HG03039 (cell line): ENCODE data around the gene DIDO1.

Experiments
- ATAC-seq: cut with Tn5 transposase; IDR thresholded peaks from one replicate; pipeline ENCODE4 v1.9.1; 2021; ENCODE audit warnings: mild to moderate bottlenecking, moderate library complexity; ENCODE audit not compliant: unreplicated experiment

DIDO1 gene

DNA sequence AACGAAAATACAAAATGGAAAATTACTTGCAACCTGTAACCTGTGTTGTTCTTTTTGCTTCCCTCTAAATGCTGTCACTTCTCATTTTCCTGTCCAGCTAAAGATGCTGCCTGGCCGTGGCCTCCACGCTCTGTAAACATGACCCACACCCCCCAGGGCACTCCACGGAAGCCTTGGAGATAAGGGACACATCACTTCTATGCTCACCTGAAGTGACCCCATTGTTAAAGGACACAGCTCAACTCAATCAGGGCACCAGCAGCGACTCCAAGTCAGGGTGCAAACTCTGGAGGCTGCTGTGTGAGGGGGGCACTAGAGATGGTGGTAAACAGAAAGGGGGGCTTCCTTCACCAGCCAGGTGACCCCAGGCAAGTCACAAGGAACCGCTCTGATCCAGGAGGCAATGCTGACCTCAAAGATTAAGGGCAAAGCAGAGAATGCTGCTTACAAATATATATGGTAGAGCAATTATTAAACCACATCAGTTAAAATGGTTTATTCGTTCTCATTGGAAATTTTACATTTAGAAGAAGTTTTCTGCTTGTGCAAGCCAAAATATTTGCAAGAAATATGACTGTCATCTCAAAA lies 13.2 kb downstream of the DIDO1 start:
- ATAC-seq = no peak

DNA sequence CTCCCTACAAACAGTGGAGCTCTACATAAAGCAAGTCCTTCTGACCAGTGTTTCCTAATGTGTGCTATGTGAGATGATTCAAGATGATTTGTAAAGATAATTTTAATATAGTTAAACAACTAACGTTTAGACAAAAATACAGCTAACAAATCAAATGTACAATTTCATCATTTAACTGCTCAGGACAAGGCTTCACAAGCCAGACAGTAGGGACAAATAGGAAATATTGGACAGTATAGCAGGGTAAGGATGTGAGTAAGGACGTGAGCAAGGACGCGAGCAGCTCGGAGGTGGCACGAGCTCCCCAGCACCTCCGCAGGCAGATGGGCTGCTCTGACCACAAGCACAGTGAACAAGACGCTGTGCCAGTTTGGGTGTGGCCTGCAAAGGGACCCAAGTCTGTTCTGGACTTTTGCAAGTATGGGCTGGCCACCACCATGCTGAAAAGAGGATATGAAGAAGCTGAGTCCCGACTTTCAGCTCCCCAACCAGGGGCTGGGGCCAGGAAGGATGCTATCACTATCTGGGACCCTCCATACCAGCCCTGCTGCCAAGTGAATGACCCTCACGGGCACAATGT lies 14.5 kb downstream of the DIDO1 start:
- ATAC-seq = no peak

DNA sequence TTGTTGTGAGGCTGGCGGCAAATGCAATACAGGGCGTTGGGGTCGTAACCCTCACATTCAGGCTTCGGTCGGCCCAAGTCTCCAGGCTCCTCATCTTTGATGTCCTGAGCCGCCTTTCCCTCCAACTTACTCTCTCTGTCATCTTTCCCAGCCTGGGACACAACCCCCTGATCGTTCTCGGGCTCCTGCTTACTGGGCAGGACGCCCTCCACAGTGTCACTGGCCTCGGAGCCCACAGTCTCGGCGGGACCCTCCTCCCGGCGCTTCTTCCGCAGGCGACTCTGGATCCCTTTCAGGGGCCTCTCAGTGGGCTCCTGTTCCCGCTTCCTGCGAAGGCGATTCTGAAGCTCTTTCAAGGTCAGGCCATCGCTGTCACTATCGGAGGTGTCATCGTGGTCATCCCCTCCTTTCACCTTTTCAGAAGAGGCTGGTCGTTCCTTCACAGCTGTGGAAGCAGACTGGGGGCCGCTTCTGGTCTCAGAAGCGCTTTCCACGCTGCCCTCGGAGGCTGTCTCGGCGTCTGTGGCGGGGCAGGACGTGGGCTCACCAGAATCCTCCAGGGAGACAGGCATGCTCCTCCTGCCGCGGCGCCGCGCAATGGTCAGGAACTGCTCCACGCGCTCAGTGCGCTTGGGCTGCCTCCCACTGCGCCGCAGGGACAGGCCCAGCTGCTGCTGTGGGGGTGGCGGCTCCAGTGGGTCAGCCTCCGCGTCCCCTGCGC lies 15.4 kb downstream of the DIDO1 start:
- no peak for ATAC-seq

DNA sequence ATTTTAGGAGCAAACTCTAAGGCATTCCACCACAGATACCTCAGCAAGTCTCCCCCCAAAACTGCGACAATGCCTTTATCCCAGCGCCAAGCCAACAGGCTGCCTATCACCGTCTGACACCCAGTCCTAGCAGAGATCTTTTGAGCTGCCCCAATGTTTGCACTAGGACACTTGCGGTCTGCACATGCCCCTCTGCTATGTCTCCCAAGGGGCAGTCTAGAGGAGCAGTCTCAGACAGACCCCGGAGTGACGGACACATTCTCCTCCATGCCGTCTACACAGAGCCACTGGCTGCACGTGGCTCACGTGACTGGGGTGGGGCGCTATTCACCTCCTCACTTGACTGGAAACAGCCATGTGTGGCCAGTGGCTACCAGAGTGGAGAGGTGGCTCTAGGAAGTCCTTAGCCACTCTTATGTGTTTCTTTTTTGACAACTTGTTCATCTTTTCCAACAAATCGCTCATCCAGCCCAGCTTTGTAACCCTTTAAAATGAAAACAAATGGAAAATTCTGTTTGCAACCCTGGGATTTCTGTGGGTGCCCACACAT lies 16.0 kb downstream of the DIDO1 start:
- no peak for ATAC-seq

DNA sequence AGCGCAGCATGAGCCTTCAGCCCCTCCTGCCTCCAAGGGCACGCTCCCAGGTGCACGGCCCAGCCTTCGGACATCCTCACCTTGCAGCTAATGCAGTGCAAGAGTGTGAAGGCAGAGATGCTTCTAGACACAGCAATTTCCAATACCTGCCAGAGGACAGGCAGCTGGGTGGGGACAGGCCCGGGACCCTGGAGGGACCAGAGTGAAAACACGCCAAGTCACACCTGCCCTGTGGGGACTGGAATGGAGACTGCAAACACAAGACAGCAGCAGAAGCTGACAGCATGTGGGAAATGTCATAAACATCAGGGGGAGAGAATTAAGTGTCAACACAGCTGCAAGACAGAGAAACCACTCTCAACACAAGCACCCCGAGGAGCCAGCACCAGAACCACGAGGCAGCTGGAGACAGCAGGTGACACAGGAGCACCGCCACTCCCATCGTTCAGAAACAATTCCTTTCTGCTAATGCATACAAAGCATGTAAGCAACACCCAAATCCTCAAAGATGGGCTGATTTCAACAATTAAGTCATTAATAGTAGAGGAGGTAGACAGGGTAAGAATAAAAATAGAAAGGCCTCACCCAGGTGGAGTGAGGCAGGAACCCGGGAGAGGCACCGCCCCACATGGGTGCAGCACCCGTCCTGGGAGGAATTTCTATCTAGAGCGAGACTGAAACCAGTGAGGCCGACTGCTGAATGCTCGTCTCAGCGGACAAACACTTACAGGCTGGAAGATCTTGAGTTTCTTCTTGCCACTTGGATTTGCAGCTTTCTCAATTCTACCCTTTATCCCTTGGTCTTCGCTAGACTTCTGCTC lies 17.1 kb downstream of the DIDO1 start:
- ATAC-seq = no peak

DNA sequence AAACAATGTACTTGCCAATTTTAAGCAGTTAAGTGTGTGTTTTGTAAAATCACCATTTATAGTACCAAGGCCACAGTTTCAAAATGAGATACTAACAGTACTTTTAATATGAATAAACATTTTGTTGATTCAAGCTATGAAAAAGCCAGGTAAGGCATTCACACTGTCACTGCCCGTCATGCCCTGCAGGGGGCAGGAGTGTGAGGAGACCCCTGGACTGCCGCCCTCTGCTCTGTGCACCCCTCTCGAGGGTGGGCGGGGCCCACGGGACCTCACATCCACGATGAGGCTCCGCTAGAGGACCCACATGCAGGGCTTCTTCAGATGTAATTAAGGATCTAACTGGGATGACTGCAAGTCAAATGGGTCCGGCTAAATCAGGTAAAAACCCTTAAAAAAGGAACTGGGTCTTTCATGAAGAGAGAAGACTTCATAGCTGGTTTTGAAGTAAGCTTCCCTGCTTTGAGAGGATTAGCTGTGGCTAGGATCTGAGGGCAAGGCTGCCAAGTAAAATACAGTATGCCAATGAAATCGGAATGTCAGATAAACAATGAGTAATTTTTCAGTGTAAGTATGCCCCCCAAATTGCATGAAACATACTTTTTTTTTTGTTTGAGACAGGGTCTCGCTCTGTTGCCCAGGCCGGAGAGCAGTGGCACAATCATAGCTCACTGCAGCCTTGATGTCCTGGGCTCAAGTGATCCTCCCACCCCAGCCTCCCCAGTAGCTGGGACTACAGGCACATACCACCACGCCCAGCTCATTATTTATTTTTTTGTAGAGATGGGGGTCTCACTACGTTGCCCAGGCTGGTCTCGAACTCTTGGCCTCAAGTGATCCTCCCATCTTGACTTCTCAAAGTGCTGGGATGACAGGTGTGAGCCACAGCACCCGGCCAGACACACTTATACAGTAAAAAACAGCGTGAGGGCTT lies 18.7 kb downstream of the DIDO1 start:
- ATAC-seq = no peak

DNA sequence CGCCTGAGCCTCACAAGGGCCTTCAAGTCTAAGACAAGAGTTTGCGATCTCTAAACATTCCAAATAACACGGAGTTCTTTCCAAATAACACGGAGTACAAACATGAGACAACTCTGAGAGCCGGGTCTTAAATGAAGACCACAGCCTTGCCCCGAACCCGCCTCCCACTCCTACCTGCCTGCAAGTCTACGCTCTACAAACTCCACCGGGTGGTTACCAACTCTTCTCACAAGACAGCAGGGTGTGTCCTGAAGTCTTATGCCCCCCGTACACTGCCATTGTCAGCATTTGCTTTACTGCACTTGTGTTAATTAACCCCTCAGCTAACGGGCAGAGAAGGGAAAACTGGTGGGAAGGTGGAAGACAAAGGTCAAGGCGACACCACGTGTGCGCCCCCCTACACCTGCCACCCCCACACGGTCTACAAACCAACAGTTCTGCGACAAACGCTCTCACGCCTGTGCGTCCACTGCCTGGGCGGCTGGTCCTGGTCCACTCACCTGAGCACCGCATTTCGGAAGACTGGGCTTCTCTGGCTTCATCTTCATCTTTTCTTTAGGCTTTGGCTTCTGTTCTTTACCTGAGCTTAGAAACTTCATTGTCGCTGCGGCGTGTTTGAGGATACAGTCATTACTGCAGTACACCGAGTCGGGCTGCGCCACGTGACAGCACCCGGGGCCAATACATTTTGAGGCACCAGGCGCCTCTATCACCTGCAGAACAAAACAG lies 19.5 kb downstream of the DIDO1 start:
- ATAC-seq = no peak

DNA sequence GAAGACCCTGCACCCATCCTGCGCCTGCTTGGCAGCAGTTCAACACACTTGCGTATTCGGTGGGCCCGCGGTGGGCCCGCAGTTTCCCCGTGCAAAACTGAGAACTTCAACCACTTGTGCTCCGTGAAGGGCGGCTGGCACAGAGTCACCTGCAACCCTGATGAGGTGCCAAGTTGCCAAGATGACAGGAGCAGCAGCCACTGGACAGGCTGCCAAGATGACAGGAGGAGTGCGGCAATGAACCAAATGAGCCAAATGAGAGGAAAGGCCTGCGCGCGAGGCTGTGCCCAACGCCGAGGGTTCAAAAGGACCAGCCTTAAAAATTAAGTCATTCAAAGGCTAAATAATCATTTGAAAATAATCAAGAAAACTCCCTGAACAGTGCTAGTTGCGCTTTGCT lies 20.1 kb downstream of the DIDO1 start:
- ATAC-seq = no peak

DNA sequence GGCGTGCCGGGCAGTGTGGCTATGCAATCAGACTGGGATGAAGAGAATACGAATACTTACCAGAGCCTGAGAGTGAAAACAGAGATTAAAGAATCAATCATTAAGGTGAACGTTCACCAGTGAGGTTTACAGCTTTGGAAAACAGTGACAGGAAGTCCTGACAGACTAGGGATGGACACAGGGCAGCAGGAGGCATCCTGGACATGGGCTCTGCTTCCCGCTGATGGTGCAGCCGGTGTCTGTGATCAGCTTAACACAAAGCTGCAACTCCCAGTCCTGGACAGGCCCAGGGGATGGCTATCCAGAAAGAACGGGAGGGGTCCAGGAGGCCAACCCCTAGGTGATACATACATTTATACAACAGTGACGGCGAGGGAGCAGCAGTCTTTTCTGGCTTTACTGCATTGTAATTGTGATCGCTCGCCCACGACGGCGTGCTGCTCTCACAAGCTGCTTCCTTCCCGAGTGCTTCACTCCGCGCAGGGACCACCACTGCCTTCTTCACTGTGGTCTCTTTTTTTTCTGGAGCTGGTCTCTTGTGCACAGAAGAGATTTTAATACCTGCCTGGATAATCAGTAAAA lies 20.7 kb downstream of the DIDO1 start:
- no peak for ATAC-seq

DNA sequence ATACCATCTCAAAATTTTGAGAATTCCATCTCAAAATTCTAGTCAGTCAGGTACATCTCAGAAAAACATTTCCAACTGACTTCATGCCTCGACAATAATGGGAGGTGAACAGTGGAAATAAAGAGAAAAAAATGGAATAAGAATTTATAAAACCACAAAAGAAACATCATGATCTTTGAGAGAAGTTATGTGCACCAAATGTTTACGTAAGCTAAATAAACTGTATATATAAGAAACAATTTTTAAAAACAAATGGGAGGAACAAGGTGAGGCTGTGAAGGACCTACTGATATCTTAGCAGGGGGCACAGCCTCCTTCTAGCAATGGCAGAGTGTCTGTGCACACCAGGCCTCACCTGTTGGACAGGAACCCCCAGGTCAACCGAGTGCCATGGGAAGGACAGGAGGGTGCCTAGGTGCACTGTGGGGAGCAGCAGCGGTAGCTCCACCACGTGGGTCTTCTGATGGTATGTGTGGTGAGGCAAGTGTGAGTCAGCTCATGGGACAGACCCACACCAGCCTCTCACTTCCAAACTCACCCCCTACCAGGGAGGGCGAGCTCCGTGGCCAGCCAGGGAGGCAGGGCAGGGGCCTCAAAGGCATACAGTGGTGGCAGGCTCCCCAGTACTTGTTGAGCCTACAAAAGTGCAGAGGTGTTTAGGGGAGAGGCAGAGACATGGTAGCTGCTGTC lies 23.2 kb downstream of the DIDO1 start:
- ATAC-seq = no peak

DNA sequence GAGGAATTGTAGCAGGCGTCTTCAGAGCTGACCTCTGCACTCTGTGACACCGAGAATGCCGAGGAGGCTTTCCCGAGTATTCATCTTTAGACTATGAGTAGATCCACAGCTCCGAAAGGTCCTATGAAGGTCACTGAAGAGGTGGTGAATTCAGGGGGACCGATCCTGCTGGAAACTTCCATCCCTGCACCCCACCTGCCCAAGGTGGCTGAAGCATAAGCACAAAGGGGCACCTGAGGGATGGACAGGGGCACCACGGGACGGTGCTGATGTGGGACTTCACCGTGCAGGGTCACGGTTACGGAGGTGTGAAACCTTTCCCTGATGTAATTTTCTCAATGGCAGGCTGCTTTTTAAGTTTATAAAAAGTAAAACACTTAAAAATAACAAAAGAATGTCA lies 24.4 kb downstream of the DIDO1 start:
- no peak for ATAC-seq

DNA sequence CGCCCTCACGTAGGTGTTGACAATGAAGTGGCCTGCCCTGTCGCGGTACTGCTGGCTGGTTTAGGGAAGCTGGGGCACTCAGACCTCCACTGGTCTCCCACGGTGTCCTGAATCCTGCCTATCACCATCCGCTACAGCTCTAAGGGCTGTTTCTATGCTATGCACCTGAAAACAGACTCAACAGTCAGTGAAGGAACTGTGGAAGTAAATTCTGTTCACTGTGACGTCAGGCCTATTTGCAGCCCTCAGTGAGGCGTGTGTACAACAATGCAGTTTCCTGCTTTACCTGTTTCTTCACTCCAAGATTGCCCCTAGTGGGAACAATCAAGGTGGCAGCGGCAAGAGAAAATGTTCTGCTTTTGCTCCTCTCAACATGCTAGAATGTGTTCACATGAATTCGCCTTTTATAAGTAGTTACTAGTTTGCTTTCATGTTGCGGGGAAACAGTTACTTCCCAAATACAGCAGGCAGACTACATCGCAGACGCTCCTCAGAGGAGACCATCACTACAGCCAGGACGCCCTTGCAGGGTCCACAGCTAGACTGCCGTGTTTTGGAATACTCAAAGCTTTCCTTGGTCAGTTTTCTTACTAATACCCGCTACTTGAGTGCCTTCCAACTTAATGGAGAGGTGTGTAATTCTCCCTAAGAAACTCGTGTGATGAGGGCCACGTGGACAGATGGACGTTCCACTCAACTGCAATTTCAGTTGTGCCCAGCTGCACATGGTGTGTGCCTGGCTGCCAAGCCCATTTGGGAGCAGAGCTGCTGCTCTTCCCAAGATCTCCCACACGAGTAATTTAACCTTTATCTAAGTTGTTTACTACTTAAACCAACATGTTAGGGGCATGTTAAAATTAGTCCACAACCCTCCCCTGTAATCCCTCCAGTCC lies 25.4 kb downstream of the DIDO1 start:
- no peak for ATAC-seq

DNA sequence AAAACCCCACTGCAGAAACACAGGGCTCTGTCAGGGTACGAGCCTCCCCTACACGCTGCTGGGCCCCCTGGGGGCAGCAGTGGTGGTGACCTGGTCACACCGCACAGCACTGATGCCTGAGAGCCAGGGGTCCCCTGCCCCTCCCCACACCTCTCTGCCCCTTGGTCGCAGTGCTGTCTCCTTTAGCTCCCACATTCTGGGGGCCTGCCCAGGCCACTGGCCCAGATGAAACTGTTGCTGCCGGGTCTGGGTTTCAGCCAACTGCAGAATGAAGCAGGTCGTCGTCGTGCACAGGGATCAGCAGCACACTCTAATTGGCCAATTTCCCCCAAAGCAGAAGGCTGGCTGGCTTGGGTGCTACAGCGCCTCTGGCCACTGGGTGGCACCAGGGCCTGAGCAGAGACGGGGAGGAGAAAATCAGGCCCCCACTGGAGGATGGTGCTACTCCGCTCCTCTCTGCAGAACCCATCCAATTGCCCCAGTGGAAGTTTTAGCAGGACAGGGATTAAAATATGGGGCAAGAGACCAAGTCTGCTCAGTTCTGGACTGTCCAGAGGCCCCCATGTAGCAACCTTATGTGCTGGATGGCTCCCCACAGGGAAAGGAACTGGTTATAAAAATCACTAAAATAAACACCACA lies 26.1 kb downstream of the DIDO1 start:
- ATAC-seq = no peak

DNA sequence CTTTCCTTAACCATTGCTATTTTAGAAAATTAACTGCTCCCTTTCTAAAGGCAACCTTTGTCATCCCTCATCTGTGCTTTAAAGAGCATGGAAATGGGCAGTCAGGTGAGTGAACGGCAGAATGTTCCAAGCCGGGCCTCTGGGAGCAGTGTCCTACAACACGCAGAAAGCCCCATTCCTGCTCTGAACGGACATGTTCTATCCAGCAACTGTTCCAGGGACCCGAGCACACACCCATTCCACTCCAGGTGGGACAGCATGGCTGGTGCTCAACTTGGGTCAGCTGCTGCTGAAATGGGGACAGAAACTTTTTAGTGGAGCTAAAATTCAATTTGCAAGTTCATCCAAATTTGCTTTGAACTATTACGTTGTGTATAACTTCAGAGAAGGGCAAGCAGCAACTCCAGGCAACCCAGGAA lies 26.7 kb downstream of the DIDO1 start:
- ATAC-seq = no peak

DNA sequence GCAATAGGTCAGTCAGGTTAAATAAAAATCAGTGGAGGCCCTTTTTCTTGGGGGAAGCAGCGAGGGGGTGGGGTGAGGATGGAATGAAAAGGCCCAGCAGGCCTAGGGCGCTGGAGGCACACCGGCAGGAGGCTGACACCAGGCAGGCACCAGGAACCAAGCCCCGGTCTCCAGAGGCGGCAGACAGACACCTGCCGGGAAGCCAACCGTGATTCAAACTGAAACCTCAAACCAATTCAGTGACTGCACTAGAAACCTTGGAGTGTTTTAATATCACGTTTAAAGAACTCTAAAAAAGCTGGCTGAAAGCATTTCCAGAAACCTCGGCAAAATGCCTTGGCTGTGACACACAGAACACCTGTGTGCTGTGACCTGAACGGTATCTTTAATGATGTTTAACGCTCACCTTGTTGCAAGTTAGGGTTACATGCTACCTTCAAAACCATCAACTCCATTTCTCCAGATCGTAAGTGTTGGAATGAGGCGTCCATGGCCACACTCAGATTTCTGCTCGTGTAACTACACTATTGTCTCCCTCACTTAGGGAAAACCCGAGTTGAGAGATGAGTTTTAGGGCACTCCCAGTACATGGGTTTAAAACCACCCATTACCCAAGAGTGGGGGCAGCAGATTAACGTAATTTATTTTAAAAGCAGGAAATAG lies 27.2 kb downstream of the DIDO1 start:
- ATAC-seq = no peak

DNA sequence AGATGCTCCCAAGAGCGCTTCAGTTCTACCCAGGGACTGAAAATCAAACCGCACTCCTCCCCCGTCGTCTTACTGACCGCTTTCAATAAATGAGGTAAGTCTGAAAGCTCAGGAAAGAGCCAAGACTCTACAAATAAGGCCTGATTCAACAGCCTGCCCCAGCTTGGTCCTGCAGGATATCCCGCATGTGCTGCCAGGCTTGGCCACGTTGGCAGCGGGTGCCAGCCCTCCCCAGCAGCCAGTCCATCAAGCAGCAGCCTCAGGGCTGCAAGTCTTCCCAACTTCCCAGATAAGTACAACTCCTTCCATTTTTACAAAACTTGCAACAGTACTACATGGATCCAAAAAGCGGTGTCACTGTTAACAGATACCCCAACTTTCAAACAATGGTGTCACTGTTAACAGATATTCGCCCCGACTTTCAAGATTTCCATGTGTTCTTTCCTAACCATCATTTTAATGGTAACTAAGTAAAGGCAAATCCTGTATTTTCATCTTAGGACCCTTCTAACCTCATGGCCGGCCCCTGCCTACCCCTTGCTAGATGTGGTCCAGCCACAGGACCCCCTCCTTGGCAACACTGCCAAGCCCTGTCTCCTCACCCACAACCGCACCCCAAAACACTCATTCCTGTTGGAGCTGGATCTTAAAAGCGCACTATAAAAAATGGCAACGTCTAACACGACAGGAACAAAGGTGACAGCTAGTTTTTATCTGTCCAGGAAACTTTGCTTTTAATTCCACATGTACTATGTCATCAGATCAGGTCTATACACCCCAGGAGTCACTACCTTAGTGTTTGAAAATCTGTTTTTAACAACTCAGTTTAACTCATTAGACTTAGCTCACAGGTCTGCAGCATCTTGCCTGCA lies 28.0 kb downstream of the DIDO1 start:
- no peak for ATAC-seq
